NOMO-1 treated with dmso at 0.1 percent for 144 hours (cell line): ENCODE data around the gene BAZ1B.
A peak's percentile ranks its signal among the peaks of the same experiment; 100 is the strongest.
"Not testable (repeated sequence)": the region's sequence is repeated elsewhere in the genome, so short reads cannot be mapped to it uniquely, and the experiment has no call there.

Experiments used
- DNase-seq: peaks from one replicate; lab custom pipeline; 2025; ENCODE audit not compliant: unreplicated experiment; lab: John Stamatoyannopoulos, UW

The BAZ1B gene

DNA sequence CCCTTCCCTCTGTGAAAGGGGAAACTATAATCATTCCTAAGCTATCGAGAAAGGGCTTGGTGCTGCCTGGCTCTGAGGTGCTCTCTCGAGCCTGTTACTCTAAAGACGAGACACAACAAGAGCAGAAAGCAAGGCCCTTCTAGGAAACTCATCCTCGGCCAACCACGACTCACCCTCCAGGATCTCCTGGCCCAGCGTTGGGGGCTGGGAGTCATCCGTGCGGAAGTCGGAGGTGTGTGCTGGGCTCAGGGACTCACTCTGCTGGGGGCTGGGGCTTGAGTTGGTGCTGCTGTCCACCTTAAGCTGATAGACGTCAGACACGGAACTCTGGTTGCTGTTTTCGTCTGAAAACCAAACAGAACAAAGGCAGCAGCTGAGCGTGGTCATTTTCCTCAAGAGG lies 17.6 kb upstream of the BAZ1B start:
- no peak for DNase-seq

DNA sequence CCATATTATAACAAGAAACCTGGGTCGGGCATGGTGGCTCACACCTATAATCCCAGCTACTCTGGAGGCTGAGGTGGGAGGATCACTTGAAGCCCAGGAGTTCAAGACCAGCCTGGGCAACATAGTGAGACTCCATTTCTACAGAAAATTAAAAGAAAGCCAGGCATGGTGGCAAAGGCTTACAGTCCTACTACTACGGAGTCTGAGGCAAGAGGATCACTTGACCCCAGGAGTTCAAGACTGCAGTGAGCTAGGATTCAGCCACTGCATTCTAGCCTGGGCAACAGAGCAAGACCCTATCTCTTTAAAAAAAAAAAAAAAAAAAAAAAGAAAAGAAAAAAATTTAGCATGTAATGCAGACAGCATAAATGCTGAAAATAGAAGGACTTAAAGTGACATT lies 16.4 kb upstream of the BAZ1B start:
- DNase-seq = not testable (repeated sequence)

DNA sequence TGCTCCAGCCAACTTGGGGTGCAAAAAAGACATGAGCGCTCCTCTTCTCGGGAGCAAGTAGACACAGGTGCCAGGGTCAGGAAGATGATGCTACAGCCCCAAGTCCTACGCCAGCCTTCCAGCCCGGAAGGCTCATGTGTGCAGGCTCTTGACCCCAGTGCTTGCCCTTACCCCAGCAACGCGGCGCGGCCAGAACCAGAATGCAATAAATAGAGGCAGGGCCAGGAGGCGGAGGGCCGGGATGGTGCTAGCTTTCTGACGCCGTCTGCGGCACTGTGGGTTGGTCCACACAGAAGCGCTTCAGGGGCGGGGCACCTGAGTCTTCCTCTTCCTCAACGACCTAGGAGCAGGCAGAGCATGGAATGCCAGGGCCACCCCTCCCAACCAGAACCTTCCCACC lies 15.0 kb upstream of the BAZ1B start:
- DNase-seq = no peak

GRCh38 chr7:73536479-73536878 lies 14.4 kb upstream of the BAZ1B start:
- no peak for DNase-seq

- DNase-seq = not testable (repeated sequence)
Observed at GRCh38 chr7:73535918-73536317, 13.8 kb upstream of the BAZ1B start.

GRCh38 chr7:73533742-73534141 lies 11.6 kb upstream of the BAZ1B start:
- DNase-seq = no peak

GRCh38 chr7:73532224-73532623 lies 10.1 kb upstream of the BAZ1B start:
- DNase-seq = no peak

DNA sequence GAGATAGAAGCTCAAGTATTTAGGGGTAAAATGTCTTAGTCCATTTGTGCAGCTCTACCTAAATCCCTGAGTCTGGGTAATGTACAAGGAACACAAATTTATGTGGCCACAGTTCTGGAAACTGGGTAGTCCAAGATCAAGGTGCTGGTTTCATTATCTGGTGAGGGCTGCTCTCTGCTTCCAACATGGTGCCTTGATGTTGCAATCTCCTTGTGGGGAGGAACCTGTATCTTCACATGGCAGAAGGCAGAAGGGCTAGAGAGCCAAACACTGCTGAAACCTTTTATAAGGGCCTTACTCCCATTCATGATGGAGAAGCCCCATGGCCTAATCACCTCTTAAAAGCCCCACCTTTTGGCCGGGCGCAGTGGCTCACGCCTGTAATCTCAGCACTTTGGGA lies 8.7 kb upstream of the BAZ1B start:
- no peak for DNase-seq

GRCh38 chr7:73526896-73527821 lies 5.1 kb upstream of the BAZ1B start:
- peak; percentile 68 for DNase-seq

GRCh38 chr7:73526158-73526494 lies 4.0 kb upstream of the BAZ1B start:
- DNase-seq = not testable (repeated sequence)

GRCh38 chr7:73521636-73522104 lies 423 bp downstream of the BAZ1B start:
- peak; percentile 81 for DNase-seq

DNA sequence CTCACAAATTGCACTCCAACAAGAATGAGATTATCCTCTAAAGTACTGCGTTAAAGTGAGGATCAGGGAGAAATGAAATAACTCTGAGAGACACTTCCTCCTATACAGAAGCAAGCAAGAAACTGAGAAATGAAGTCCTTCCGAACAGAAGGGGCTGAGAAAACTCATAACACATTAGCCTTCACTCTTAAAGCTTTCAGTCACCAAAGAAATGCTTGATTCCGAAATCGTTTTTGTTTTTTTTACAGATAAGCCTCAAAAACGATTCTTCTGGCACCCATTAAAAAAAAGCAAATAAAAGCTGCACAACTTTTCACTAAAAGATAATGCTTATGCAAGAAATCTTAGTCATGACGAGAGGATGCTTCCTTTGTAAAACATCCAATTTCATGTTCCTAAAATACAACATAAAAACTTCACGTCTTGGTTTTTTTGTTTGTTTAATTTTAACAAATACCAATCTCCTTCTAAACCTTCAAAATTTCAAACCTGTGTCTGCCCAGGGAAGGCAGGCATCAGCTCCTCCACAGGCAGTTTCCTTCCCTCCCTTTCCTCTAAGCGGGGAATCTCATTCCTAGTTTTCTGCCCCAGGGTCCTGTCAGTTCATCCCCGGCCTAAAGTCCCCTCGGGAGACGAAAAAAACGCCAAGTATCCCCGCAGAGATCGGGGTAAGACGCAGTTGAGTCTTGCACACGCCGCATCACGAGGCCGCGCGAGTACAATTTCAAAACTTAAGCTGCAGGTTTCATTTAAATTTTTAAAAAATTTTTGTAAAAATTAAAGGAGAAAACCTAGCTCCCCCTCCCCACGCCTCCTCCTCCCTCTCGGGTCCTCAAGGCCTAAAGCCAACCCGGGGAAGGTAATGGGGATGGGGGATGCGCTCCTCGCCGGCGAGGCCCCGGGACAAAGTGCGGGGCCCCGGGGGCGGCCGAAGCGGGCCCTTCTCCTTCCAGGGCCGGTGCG lies 1.1 kb downstream of the BAZ1B start:
- DNase-seq = peak; percentile 49

DNA sequence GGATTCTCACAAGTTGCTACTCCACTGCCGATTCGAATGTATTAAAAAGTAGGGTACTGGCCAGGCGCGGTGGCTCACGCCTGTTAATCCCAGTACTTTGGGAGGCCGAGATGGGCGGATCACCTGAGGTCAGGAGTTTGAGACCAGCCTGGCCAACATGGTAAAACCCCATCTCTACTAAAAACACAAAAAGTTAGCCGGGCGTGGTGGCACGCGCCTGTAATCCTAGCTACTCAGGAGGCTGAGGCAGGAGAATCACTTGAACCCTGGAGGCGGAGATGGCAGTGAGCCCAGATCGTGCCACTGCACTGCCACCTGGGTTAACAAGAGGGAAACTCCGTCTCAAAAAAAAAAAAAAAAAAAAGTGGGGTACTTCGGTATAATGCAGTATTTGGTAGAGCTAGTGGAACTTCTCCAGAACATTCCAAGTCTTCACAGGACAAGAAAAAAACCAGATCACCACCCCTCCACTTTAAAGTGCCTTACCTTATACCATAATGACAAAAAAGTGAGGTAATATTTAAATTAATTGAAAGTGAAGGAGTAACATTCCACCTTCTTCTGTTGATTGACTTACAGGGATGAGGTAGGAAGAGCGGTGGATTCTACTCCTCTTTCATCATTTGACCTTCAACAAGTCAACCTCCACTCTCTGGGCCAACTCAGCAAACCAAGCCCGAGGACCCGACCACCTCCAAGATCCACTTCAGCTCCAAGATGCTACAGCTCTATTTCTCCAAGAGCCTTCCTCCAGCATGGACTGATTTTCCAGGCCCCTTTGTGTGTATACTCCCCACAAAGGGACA lies 2.0 kb downstream of the BAZ1B start:
- no peak for DNase-seq

DNA sequence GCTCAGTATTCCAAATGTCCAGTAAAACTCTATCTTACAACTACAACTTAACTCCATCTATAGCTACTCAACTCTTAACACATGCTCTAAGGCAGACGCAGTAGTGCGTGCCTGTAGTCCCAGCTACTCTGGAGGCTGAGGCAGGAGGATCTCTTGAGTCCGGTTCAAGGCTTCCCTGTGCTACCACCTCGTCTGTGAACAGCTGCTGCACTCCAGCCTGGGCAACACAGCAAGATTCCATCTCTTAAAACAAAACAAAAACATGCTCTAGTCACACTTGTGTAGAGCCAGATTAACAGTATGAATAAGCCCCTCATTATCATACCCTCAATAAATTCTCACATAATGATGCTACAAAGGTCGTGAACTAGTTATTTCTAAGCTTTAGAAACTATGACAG lies 3.6 kb downstream of the BAZ1B start:
- no peak for DNase-seq

- no peak for DNase-seq
Observed at GRCh38 chr7:73517241-73517995, 4.7 kb downstream of the BAZ1B start.

- DNase-seq = no peak
Observed at GRCh38 chr7:73515178-73515577, 6.9 kb downstream of the BAZ1B start.

GRCh38 chr7:73512018-73512780 lies 9.9 kb downstream of the BAZ1B start:
- DNase-seq = no peak

DNA sequence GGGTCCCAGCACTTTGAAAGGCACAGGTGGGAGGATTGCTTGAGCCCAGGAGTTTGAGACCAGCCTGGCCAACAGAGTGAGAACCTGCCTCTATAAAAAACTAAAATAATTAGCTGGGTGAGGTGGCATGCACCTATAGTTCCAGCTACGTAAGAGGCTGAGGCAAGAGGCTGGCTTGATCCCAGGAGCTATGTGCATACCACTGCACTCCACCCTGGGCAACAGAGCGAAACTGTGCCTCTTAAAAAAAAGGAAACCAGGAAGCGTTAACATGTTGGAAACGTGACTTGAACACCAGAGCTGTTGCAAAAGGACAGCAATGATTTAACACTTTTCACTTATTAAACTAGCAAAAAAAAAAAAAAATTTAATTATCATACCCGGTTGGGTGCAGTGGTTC lies 12.6 kb downstream of the BAZ1B start:
- no peak for DNase-seq

GRCh38 chr7:73507556-73507955 lies 14.5 kb downstream of the BAZ1B start:
- no peak for DNase-seq
